B cell (primary cell): ENCODE results near the gene PRSS16.

Experiments
- CTCF ChIP-seq: fragments of 200-600 bp; IDR thresholded peaks from one replicate; pipeline ENCODE4 v1.8.0; 2022; ENCODE audit warnings: antibody characterized with exemption, mild to moderate bottlenecking
- EZH2 ChIP-seq: IDR thresholded peaks from 2 replicates; pipeline ENCODE4 v1.6.1; 2012; ENCODE audit warnings: borderline replicate concordance, low read depth, mild to moderate bottlenecking, moderate library complexity, low read length; ENCODE audit not compliant: insufficient read depth, poor library complexity, severe bottlenecking

- no peak for TF ChIP-seq CTCF
- no peak for TF ChIP-seq EZH2
These were observed 8.4 kb downstream of the PRSS16 start for GRCh38 chr6:27255866-27256265.
